ENCODE data around the gene GRHPR.

- TF ChIP-seq CTCF (IDR thresholded peaks at IDR 0.05), result no peak
- TF ChIP-seq EZH2 (IDR thresholded peaks at IDR 0.05), result no peak
- TF ChIP-seq EZH2phosphoT487 (IDR thresholded peaks at IDR 0.05), result no peak
These were observed 3.3 kb upstream of the GRHPR start for GRCh38 chr9:37419204-37419603.

All from neural progenitor cell (in vitro differentiated cells).